ENCODE data around the gene C12orf50. TPM values are rescaled to one million over a fixed set of nuclear protein-coding genes. Genes with fewer than 3 reads are reported as not detected.
A peak's percentile ranks its signal among the peaks of the same experiment; 100 is the strongest.
"Not testable (repeated sequence)": the region's sequence is repeated elsewhere in the genome, so short reads cannot be mapped to it uniquely, and the experiment has no call there.

The C12orf50 gene
- total and polyA plus RNA-seq, 2 experiments from 2014 or later: not detected

- 19 to 28% methylated on average over 3 of the region's 3 CpGs for WGBS, 2 experiments (ENCODE audit: low coverage in 1 of 2, low lambda C conversion rate in 2 of 2, missing lambda C conversion rate in 2 of 2)
- Histone ChIP-seq H3K4me1 (ENCODE audit: insufficient read depth) (no peaks in the 10 kb centered on the region), H3K4me2 (ENCODE audit: unreplicated experiment) (no peak overlapping the region), H3K4me3 (no peak overlapping the region), H4K20me1 (ENCODE audit: insufficient read depth) (no peaks in the 10 kb centered on the region), H2AFZ (no peak overlapping the region), H3K27me3 (replicated peaks; ENCODE audit: insufficient read depth) (no peaks in the 10 kb centered on the region), H3K9ac (no peak overlapping the region), H3K9me3 (ENCODE audit: low read depth) (no peaks in the 10 kb centered on the region), H3K36me3 (ENCODE audit: low read depth) (no peaks in the 10 kb centered on the region), H3K27ac (no peak overlapping the region), H3K79me2 (ENCODE audit: insufficient read depth) (no peaks in the 10 kb centered on the region), H3K9me2 (ENCODE audit: insufficient read depth) (no peaks in the 10 kb centered on the region), H3F3A (ENCODE audit: insufficient read depth) (no peaks in the 10 kb centered on the region)
- no peak for TF ChIP-seq EZH2 (IDR thresholded peaks at IDR 0.05; ENCODE audit: insufficient read depth, poor library complexity, severe bottlenecking)
- DNase-seq: no peak
- in situ Hi-C loops (cut with MboI): no loop called here
Measured at GRCh38 chr12:87975879-87976278, 53.3 kb downstream of the C12orf50 start.

- H3K9ac ChIP-seq: no peak overlapping the region
- no peak overlapping the region for H2AFZ ChIP-seq
- no peaks in the 10 kb centered on the region for H3K79me2 ChIP-seq (ENCODE audit: insufficient read depth)
- H3K4me2 ChIP-seq (ENCODE audit: unreplicated experiment): no peak overlapping the region
- H3K36me3 ChIP-seq (ENCODE audit: low read depth): no peaks in the 10 kb centered on the region
- no peaks in the 10 kb centered on the region for H3K27me3 ChIP-seq (replicated peaks; ENCODE audit: insufficient read depth)
- H4K20me1 ChIP-seq (ENCODE audit: insufficient read depth): no peaks in the 10 kb centered on the region
- H3F3A ChIP-seq (ENCODE audit: insufficient read depth): no peaks in the 10 kb centered on the region
- H3K4me1 ChIP-seq (ENCODE audit: insufficient read depth): no peaks in the 10 kb centered on the region
- no peak overlapping the region for H3K27ac ChIP-seq
- H3K9me3 ChIP-seq (ENCODE audit: low read depth): no peaks in the 10 kb centered on the region
- in situ Hi-C loops (cut with MboI): no loop called here
- no peaks in the 10 kb centered on the region for H3K9me2 ChIP-seq (ENCODE audit: insufficient read depth)
- H3K4me3 ChIP-seq: no peak overlapping the region
- TF ChIP-seq EZH2phosphoT487 (IDR thresholded peaks at IDR 0.05; ENCODE audit: insufficient read depth, low read depth) (no peak), EZH2 (IDR thresholded peaks at IDR 0.05; ENCODE audit: insufficient read depth, poor library complexity, severe bottlenecking) (no peak)
- no peak for DNase-seq
Measured at GRCh38 chr12:87967871-87968270, 61.3 kb downstream of the C12orf50 start.

DNA sequence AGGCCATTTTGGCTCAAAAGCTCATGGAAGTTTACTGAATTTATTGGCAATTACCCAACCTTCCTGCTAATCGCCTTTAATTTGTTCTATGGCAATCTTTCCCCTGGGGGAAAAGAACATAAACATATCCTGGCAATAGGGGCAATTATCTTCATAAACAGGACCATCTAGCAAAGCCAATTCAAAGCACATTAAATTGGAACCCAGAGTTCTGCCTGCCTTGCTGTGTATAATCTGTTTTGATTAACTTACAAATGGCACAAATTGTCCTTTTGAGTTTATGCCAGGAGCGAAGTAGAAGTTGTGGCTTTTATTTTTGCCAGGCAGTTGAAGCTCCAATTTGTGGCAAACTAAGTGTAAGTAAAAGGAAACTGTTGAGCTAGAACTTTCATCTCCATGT lies 68.6 kb downstream of the C12orf50 start:
- H2AFZ ChIP-seq: no peak overlapping the region

GRCh38 chr12:87954028-87954427 lies 75.2 kb downstream of the C12orf50 start:
- DNase-seq; H3K79me2 ChIP-seq (ENCODE audit: insufficient read depth); H3K4me3 ChIP-seq; H3K36me3 ChIP-seq (ENCODE audit: low read depth); H3K9me3 ChIP-seq (ENCODE audit: low read depth); H3K9ac ChIP-seq; in situ Hi-C loops (cut with MboI); H3K4me2 ChIP-seq (ENCODE audit: unreplicated experiment); H3K27ac ChIP-seq; H3K27me3 ChIP-seq (replicated peaks; ENCODE audit: insufficient read depth); H3K4me1 ChIP-seq (ENCODE audit: insufficient read depth); H2AFZ ChIP-seq; H3F3A ChIP-seq (ENCODE audit: insufficient read depth); H3K9me2 ChIP-seq (ENCODE audit: insufficient read depth); H4K20me1 ChIP-seq (ENCODE audit: insufficient read depth): not testable (repeated sequence)
- 79 to 81% methylated on average over 7 of the region's 7 CpGs for WGBS, 2 experiments (ENCODE audit: low coverage in 1 of 2, low lambda C conversion rate in 2 of 2, missing lambda C conversion rate in 2 of 2)

More for the DNA sequence above, 68.6 kb downstream of the C12orf50 start:
- 13 to 15% methylated on average over 2 of the region's 2 CpGs for WGBS, 2 experiments (ENCODE audit: low coverage in 1 of 2, low lambda C conversion rate in 2 of 2, missing lambda C conversion rate in 2 of 2)
- Histone ChIP-seq H3K9ac (no peak overlapping the region), H3K27me3 (replicated peaks; ENCODE audit: insufficient read depth) (no peaks in the 10 kb centered on the region), H3K9me2 (ENCODE audit: insufficient read depth) (no peaks in the 10 kb centered on the region), H3K4me3 (no peak overlapping the region), H3K27ac (no peak overlapping the region), H3K36me3 (ENCODE audit: low read depth) (no peaks in the 10 kb centered on the region), H3F3A (ENCODE audit: insufficient read depth) (no peaks in the 10 kb centered on the region), H3K4me1 (ENCODE audit: insufficient read depth) (no peaks in the 10 kb centered on the region), H3K4me2 (ENCODE audit: unreplicated experiment) (no peak overlapping the region), H4K20me1 (ENCODE audit: insufficient read depth) (no peaks in the 10 kb centered on the region), H3K9me3 (ENCODE audit: low read depth) (no peaks in the 10 kb centered on the region), H3K79me2 (ENCODE audit: insufficient read depth) (no peaks in the 10 kb centered on the region)
- in situ Hi-C loops (cut with MboI): no loop called here
- no peak for TF ChIP-seq EZH2phosphoT487 (IDR thresholded peaks at IDR 0.05; ENCODE audit: insufficient read depth, low read depth)
- TF ChIP-seq EZH2 (IDR thresholded peaks at IDR 0.05; ENCODE audit: insufficient read depth, poor library complexity, severe bottlenecking): no peak
- DNase-seq: no peak

GRCh38 chr12:87953256-87953860 lies 75.8 kb downstream of the C12orf50 start:
- Histone ChIP-seq H3K4me3 (no peak overlapping the region), H3K79me2 (ENCODE audit: insufficient read depth) (no peaks in the 10 kb centered on the region), H3K9ac (no peak overlapping the region), H3F3A (ENCODE audit: insufficient read depth) (no peaks in the 10 kb centered on the region), H3K4me1 (ENCODE audit: insufficient read depth) (no peaks in the 10 kb centered on the region), H3K36me3 (ENCODE audit: low read depth) (no peaks in the 10 kb centered on the region), H3K9me2 (ENCODE audit: insufficient read depth) (no peaks in the 10 kb centered on the region), H4K20me1 (ENCODE audit: insufficient read depth) (no peaks in the 10 kb centered on the region), H3K27ac (no peak overlapping the region), H3K4me2 (ENCODE audit: unreplicated experiment) (no peak overlapping the region), H2AFZ (no peak overlapping the region), H3K27me3 (replicated peaks; ENCODE audit: insufficient read depth) (no peaks in the 10 kb centered on the region), H3K9me3 (ENCODE audit: low read depth) (no peaks in the 10 kb centered on the region)
- 0 to 2% methylated on average over 2 to 3 of the region's 3 CpGs for WGBS, 2 experiments (ENCODE audit: low coverage in 1 of 2, low lambda C conversion rate in 2 of 2, missing lambda C conversion rate in 2 of 2)
- TF ChIP-seq EZH2phosphoT487 (IDR thresholded peaks at IDR 0.05; ENCODE audit: insufficient read depth, low read depth) (no peak), EZH2 (IDR thresholded peaks at IDR 0.05; ENCODE audit: insufficient read depth, poor library complexity, severe bottlenecking) (no peak)
- DNase-seq: peak; percentile 56
- in situ Hi-C loops (cut with MboI): no loop called here
